Measurements from ENCODE around the gene SLC22A15. TPM values are rescaled to one million over a fixed set of nuclear protein-coding genes. Genes with fewer than 3 reads are reported as not detected.

SLC22A15 gene
- total RNA-seq, 2 experiments from 2014 or later: 0.82 to 2.8 TPM

GRCh38 chr1:116062201-116062600 lies 85.9 kb downstream of the SLC22A15 start:
- Histone ChIP-seq H3K4me1 (ENCODE audit: insufficient read depth, low read length, poor library complexity, severe bottlenecking) (no peaks in the 10 kb centered on the region), H3K9me3 (ENCODE audit: low read length) (no peaks in the 10 kb centered on the region), H3K9me2 (ENCODE audit: insufficient read depth, low read length) (no peaks in the 10 kb centered on the region), H3K27ac (ENCODE audit: low read depth, low read length, poor library complexity, severe bottlenecking) (no peak overlapping the region), H2AFZ (ENCODE audit: low read length) (no peak overlapping the region), H3K36me3 (ENCODE audit: insufficient read depth, low read length) (no peaks in the 10 kb centered on the region), H4K20me1 (ENCODE audit: insufficient read depth, low read length) (no peaks in the 10 kb centered on the region), H3K4me3 (ENCODE audit: low read depth, low read length, poor library complexity, severe bottlenecking) (no peak overlapping the region), H3K4me2 (ENCODE audit: low read length) (no peak overlapping the region), H3K79me2 (ENCODE audit: insufficient read depth, low read depth, low read length) (no peaks in the 10 kb centered on the region)
- intact Hi-C loops (cut with micrococcal nuclease; ENCODE audit: unreplicated experiment): no loop called here
- ChIA-PET POLR2A (interaction anchor here (0.7 kb wide), 1 partner anchor 998 kb away, joined by 5 read pairs; no protein-coding TSS in a partner anchor), CTCF (ENCODE audit: unreplicated experiment) (interaction anchor here (0.5 kb wide), 1 partner anchor 1556 kb away, joined by 3 read pairs; no protein-coding TSS in a partner anchor)
- DNase-seq (ENCODE audit: low spot score): no peak
- BruUV-seq (replicated peaks): no TSS peak
- TF ChIP-seq CTCF (conservative IDR thresholded peaks at IDR 0.05; ENCODE audit: low read length): no peak

GRCh38 chr1:116064616-116065015 lies 88.3 kb downstream of the SLC22A15 start:
- CTCF ChIA-PET (ENCODE audit: unreplicated experiment): no interaction called here
- BruUV-seq (replicated peaks): no TSS peak
- DNase-seq (ENCODE audit: low spot score): no peak

More at GRCh38 chr1:116064616-116065015, 88.3 kb downstream of the SLC22A15 start:
- no peak overlapping the region for H2AFZ ChIP-seq (ENCODE audit: low read length)
- no peak for TF ChIP-seq CTCF (conservative IDR thresholded peaks at IDR 0.05; ENCODE audit: low read length)
- no peak for TF ChIP-seq EZH2phosphoT487 (IDR thresholded peaks at IDR 0.05; ENCODE audit: borderline replicate concordance, low read depth, low read length)
- no peak overlapping the region for H3K27ac ChIP-seq (ENCODE audit: low read depth, low read length, poor library complexity, severe bottlenecking)
- no peaks in the 10 kb centered on the region for H3K79me2 ChIP-seq (ENCODE audit: insufficient read depth, low read depth, low read length)
- no peaks in the 10 kb centered on the region for H3K36me3 ChIP-seq (ENCODE audit: insufficient read depth, low read length)
- POLR2A ChIA-PET: no interaction called here
- H3K4me2 ChIP-seq (ENCODE audit: low read length): no peak overlapping the region
- no peak overlapping the region for H3K4me3 ChIP-seq (ENCODE audit: low read depth, low read length, poor library complexity, severe bottlenecking)
- intact Hi-C loops (cut with micrococcal nuclease; ENCODE audit: unreplicated experiment): no loop called here
- H3K9me2 ChIP-seq (ENCODE audit: insufficient read depth, low read length): no peaks in the 10 kb centered on the region
- no peaks in the 10 kb centered on the region for H4K20me1 ChIP-seq (ENCODE audit: insufficient read depth, low read length)
- no peaks in the 10 kb centered on the region for H3K4me1 ChIP-seq (ENCODE audit: insufficient read depth, low read length, poor library complexity, severe bottlenecking)
- no peaks in the 10 kb centered on the region for H3K9me3 ChIP-seq (ENCODE audit: low read length)

All from OCI-LY7 (cell line).